ENCODE data around the gene RNF125.
A peak's percentile ranks its signal among the peaks of the same experiment; 100 is the strongest.
"Not testable (repeated sequence)": the region's sequence is repeated elsewhere in the genome, so short reads cannot be mapped to it uniquely, and the experiment has no call there.

The RNF125 gene

DNA sequence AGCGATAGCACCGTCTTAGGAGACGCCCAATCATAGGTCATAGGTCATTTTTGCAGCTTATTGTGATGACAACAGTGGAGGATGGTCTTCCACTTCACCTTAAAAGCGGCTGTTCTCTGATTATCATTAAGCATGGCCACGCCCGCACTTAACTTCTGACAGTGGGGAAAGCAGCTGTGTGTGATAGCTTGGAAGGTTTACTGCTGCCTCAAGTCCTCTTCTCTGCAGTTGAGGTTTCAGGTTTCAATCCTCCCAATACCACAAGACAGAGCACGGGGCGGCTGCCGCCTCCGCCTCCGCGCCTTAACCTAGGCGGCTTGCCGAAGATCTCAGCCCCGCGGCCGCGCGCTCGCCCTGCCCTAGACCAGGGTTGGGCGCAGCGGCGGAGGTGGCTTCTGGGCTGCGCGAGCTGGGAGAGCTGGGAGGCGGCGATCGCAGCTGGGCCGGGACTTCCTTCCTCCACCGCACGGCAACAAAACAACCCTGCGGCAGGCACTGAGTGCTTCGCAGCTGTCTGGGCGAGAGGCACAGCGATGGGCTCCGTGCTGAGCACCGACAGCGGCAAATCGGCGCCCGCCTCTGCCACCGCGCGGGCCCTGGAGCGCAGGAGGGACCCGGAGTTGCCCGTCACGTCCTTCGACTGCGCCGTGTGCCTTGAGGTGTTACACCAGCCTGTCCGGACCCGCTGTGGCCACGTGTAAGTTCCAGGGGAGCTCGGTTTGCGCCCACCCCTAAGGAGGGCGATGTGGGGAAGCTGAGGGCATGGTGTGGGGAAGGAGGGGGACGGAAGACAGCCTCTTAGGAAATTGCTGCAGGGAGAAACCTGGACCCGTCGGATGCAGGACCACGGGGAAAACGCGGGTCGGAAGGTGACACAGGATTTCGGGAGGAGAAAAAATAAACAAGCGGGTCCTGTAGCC is at the start of gene RNF125:
RNF125 (plus strand) TSS at position 495 of the 920 bp plus-strand sequence; CDS start at position 534, 39 bp downstream.
- DNase-seq (ENCODE audit: low read depth) = peak; percentile 36

DNA sequence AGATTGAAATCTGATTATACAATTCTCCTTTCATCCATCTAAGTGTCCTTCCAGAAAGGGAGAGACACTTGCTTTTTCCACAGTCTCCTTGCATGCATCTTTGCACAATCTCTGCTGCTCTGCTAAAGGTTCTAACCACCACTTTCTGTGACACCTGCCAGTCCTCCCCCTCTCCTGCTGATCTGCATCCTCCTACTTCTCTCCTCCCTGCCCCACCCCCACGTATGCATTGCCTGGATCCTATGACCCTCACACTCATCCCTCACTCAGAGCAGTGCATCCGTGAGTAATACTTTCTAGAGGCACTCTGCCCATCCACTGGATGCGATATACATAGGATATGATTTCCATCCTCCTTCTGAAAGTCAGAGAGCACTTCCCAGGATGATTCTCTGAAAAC is 48.0 kb upstream of the RNF125 start:
- DNase-seq (ENCODE audit: low read depth) = no peak

DNA sequence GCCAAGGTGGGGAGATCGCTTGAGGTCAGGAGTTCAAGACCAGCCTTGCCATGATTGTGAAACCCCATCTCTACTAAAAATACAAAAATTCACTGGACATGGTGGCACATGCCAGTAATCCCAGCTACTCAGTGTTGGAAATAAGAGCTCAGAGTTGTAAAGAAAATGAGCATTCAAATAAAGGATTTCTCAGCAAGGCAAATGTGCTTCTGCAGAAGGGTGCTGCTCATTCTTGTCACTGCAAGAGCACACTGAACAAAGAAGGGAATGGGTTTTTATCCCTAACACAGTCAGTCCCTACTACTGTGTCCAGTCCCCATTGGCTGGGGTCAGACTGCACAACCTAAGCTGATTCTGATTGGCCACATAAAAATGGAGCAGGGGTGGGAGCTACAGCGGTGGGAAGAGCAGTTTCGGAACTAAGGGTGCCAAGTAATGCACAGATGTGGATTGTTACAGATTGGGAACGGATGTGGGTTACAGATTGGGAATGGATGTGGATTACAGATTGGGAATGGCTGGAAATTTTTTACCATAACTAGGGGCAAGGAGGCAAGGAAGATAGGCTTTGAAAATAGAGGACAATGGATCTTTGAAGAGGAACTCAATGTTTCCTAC is 44.6 kb upstream of the RNF125 start:
- DNase-seq (ENCODE audit: low read depth) = no peak

DNA sequence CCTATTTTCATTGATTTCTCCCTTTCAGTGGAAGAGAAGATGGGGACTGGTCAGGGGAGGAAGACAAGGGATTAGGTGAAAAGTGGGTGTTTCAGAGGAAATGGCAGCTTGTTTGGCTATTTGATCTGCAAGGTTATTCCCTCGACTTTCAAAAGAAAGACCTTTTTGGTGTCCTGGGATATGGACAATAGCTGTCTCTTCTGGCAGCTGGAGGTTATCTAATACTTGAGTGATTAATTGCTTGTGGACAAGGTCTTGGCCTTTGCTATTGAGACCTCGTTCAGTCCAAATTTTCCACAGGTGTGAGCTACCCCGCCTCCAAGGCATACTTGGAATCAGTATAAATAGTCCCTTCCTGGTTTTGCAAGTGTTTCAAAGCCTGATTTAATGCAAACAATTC is 42.4 kb upstream of the RNF125 start:
- no peak for DNase-seq (ENCODE audit: low read depth)

DNA sequence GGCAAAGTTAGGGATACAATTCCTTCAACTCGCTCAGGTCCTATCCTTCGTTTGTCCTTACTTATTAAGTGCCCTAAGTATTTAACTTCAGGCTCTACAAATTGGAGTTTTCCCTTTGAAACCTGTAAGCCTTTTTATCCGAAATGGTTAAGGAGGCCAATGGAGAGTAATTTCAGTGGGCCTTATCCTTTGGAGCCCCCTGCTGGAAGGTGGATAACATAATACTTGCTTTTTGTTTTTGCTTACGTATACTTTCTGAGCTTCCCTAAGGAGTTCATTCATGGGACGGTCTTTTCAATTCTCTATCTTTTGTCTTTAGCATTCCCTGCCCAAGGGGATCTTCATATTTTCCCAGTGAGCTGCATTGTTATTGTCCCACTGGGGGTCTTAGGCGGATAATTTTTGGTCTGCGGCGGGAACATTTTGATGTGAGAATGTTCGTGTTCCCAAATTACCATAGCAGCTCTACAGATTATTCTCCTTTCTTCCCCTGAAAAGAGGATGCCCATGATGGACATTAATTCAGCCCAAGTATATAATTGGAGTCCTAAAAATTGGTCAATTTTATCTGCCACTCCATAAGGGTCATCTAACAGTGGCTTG is 41.3 kb upstream of the RNF125 start:
- DNase-seq (ENCODE audit: low read depth) = no peak

DNA sequence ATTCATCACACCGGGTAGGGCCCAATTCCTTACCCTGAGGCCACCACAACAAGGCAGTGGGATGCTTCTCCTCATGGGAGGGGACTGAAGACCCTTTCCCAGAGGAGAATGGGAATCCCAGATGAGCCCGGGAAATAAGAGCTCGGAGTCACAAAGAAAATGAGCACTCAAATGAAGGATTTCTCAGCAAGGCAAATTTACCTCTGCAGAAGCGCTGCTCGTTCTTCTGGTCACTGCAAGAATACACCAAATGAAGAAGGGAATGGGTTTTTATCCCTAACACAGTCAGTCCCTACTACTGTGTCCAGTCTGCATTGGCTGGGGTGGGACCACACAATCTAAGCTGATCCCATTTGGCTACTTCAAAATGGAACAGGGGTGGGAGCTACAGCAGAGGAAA is 40.0 kb upstream of the RNF125 start:
- DNase-seq (ENCODE audit: low read depth) = no peak

DNA sequence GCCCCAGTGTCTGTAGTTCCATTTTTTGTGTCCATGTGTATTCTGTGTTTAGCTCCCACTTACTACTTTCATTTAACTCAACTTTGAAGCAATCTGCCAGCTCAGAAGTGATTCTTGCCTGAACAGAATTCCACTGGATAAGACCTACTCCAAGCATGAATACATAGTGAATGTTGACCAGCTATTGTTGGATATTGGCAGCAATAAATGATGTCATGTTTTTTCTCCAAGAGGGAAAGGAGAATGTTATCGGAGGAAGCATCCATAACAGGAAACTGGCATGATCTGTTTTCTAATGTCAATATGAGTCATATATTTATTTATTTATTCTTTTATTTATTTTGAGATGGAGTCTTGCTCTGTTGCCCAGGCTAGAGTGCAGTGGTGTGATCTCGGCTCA is 38.9 kb upstream of the RNF125 start:
- DNase-seq (ENCODE audit: low read depth) = no peak

DNA sequence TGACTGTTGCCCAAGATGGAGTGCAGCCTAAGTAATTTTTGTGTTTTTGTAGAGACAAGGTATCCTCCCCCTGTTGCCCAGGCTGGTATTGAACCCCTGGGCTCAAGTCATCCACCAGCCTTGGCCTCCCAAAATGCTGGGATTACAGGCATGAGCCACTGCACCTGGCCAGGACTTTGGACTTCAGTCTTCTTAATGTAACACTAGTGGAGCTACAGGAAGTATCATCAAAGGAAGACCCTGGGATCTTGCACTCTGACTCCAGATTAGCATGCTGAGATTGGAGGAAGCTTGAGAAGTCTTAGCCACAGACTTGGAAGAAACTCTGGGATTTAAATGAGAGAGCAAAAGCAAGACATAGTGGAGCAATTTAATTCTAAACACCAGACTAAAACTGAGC is 37.8 kb upstream of the RNF125 start:
- DNase-seq (ENCODE audit: low read depth) = no peak

DNA sequence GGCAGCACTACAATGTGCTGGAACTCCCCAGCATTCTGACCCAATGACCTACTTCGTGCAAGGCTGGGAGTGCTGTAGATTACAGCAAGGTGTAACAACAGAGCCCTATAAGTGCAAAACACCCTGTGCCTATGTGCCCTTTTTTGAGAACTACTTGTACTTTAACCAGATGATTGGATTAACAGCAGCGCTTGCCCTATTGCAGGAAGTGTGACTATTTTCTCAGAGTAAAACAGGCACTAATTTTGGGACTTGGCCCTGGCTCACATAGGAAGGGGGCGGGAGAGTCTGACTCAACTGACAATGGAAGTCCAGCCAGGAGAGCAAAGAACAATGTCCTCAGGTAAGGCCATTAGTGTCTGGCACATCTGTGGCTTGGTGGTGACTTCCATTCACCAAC is 35.6 kb upstream of the RNF125 start:
- DNase-seq (ENCODE audit: low read depth) = no peak

DNA sequence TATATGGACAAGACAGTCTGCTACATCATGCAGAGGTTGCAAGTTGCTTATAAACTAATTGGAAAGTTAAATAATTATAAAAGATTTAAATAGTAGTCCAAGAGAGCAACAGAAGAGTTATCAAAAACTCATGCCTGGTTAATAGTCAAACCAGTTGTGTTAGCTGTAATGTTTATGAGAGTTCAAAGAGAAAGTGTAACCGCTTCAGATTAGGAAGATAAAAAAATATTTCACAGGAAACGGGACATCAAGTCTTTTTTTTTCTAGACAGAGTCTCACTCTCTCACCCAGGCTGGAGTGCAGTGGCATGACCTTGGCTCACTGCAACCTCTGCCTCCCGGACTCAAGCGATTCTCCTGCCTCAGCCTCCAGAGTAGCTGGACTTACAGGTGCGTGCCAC is 34.6 kb upstream of the RNF125 start:
- DNase-seq (ENCODE audit: low read depth) = no peak

DNA sequence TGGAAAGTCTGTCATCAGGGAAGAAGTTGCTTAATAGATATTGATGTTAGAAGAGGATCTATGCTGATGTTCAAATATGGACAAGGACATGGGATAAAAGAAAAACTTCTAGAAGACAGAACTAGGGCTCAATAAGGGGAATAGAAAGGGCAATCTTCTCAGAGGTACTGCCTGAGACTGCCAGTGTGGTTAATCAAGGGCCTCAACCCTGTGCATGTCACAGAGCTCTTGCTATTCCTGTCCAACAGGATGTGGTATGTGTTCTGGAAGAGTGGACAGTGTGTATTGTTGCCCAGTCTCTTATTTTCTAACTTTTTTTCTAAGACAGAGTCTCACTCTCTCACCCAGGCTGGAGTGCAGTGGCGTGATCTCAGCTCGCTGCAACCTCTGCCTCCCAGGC is 27.8 kb upstream of the RNF125 start:
- DNase-seq (ENCODE audit: low read depth) = no peak

DNA sequence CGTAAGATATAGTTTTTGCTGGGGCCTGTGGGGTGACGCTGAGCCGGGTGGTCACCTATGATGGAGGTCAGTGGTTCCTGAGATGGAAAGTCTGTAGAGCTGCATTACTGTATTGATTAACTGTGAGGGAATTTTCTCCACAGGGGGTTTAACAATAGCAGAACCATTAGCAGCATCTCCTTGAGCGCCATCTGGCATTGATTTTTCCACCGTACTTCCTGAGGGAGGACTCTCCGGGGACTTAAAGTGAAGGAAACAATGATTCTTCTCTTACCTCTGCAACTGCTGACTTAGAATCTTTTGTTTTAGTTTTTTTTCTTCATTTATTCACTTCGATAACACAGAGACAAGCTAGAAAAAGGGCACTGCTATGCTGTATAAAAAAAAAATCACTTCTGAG is 22.6 kb upstream of the RNF125 start:
- DNase-seq (ENCODE audit: low read depth) = no peak

DNA sequence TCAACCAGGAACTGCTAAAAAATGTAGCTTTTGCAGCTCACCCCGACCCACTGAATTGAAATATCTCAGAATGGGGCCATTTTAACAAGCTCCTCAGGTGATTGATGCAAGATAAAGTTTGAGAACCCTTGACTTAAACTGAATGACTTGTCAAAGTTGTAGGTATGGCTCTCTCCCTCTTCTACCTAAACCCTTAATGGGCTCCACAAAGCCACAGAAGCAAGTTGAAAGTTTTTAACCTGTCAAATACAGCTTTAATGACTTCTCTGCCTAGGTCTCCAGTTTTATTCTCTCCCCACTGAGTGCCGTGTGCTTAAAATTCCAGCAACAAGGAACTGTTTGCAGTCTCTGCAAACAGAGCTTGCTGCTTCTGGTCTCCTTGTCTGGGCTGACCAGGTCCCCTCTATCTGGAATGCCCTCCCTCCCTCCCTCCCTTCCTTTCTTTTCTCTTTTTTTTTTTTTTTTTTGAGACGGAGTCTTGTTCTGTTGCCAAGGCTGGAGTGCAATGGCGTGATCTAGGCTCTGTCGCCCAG is 19.7 kb upstream of the RNF125 start:
- no peak for DNase-seq (ENCODE audit: low read depth)

DNA sequence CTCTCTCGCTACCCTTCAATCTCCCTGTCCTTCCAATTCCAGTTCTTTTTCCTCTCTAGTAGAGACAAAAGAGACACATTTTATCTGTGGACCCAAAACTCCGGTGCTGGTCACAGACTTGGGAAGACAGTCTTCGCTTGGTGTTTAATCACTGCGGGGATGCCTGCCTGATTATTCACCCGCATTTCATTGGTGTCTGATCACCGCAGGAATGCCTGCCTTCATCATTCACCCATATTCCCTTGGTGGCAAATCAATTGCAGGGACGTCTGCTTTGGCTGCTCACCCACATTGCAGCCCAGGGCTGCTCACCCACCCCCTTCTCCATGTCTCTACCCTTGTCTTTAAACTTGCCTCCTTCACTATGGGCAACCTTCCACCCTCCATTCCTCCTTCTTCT is 17.5 kb upstream of the RNF125 start:
- DNase-seq (ENCODE audit: low read depth) = not testable (repeated sequence)

DNA sequence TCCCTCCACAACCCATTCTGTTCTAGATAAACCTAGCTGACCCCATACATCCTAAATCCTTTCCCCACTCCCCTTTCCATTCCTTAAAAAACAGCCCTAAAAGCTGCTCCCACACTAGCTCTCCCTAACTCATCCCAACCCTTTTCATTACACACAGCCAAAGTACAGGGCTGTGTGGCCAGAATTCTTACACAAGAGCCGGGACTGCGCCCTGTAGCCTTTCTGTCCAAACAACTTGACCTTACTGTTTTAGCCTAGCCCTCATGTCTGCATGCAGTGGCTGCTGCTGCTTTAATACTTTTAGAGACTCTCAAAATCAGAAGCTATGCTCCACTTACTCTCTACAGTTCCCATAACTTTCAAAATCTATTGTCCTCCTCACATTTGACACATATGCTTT is 14.8 kb upstream of the RNF125 start:
- DNase-seq (ENCODE audit: low read depth) = not testable (repeated sequence)

DNA sequence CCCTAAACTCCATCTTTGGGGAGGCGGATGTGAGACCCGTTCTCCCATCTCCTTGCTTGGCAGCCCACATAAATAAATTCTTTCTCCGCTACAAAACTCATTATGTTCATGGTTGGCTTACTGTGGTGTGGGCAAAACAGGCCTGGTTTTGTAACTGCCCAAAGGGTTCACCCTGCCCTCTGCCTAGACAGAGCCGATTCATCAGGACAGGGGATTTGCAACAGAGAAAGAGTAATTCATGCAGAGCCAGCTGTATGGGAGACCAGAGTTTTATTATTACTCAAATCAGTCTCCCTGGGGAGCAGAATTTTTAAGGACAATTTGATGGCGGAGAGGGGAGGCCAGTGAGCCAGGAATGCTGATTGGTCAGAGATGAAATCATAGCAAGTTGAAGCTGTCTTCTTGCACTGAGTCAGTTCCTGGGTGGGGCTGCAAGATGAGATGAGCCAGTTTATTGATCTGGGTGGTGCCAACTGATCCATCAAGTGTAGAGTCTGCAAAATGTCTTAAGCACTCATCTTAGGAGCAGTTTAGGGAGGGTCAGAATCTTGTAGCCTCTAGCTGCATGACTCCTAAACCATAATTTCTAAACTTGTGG is 8.4 kb upstream of the RNF125 start:
- DNase-seq (ENCODE audit: low read depth) = no peak

DNA sequence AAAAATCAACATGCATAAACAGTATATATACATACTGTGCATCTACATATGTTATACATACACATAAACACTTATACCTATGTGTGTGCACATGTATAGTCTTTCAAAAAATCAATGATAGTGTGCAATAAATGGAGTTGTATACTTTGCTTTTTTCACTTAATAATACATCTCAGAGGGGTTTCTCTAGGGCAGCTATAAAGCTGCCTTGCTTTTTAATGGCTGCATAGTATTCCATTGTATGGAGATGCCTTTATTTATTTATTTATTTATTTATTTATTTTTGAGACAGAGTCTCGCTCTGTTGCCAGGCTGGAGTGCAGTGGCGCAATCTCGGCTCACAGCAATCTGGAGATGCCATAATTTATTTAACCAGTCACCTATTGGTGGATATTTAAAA is 7.4 kb upstream of the RNF125 start:
- DNase-seq (ENCODE audit: low read depth) = no peak

DNA sequence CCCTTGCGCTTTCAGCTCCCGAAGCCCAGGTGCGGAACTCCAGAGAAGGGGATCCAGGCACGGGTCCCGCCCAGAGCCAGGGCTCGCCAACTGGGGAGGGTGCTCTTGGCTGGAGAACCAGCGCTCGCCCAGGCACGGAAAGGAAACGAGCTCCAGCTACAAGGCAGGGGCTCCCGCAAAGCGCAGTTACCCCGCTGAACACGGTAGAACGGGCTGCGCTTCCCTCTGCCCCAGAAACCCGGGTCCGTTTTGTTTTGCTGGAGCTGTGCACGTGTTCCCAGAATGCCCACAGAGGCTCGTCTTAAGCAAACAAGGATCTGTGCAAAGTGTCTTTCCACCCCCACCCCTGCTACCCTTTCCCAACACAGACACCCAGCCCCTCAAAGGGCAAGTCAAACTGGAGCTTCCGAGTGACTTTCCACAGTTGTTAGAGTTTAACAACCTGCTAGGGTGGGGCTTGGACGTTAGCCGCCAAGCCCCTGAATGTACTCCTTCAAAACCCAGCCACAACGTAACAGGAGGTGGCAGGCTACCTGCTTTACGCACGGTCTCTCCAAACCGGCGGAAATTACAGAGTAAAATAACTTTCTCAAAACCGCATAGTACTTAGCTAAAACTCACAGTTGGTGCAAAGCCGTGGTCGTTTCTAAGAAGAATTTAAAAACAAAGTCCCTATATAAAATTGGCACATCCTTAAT is 775 bp downstream of the RNF125 start:
- DNase-seq (ENCODE audit: low read depth) = no peak

DNA sequence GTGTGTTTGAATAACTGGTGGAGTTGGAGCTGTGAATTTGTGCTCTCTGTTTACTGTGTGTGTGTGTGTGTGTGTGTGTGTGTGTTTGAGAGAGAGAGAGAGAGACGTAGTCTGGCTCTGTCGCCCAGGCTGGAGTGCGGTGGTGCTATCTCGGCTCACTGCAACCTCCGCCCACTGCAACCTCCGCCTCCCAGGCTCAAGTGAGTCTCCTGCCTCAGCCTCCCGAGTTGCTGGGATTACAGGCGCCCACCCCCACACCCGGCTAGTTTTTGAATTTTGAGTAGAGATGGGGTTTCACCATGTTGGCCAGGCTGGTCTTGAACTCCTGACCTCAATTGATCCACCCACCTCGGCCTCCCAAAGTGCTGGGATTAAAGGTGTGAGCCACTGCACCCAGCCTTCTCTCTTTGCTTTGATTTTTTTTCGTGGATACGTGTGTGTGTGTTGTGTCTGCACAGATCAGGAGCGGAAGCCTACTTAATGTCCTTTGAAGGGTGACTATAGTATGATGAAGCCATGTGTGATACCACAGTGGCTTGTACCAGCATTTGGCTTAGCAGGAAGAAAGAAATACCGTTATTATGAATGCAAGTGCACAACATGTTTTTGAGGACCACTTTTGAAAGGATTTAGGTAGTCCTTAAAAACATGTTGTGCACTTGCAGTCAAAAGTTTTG is 1.5 kb downstream of the RNF125 start:
- not testable (repeated sequence) for DNase-seq (ENCODE audit: low read depth)

DNA sequence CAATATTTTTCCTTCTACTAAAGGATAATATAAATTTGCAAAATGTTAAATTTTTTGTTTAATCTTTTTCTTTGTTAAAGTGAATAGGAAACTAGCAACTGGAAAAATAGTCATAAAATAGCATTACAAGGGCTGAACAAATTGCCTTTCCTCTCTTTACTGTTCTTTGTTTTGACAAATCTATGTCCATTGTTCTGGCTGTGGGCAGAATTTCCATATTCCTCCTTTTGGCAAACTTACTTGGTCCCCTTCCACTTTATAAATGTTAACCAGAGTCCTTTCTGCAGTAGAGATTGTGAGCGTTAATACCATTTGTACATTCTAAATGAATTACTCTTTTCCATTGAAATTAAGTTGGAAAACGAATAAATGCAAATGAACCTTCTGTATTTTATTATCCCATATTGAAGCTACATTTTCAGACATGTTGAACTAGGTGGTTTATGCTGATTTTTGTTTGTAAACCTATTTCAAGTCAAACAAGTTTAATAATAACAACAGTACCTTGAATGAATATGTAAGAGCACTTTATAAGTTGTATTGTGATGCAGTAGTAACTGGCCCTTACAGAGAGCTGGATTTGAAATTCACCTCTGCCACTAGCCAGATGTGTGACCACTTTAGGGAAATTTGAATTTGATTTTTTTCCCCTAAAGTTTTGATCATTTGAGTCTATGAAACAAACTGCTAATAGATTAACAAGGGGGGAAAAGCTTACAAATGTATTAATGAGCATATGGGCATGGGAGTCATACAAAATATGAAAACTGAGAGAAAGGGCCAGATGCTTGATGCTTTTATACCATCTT is 3.3 kb downstream of the RNF125 start:
- no peak for DNase-seq (ENCODE audit: low read depth)
